ENCODE results near the gene ADGRE2. TPM values are rescaled to one million over a fixed set of nuclear protein-coding genes. Genes with fewer than 3 reads are reported as not detected.

The ADGRE2 gene
- total and polyA plus RNA-seq, 2 experiments from 2014 or later: 2.4 TPM

GRCh38 chr19:14719162-14719561 lies 59.2 kb downstream of the ADGRE2 start:
- Mint-ChIP-seq H3K27ac (no peak overlapping the region), H3K4me3 (no peak overlapping the region), H3K4me1 (no peaks in the 10 kb centered on the region), H3K9me3 (peaks cover 97% of the 10 kb centered on the region), H3K27me3 (ENCODE audit: insufficient read depth, low read depth, poor library complexity) (peaks cover 6% of the 10 kb centered on the region), H3K36me3 (ENCODE audit: low read depth) (peaks cover 83% of the 10 kb centered on the region)
- Histone ChIP-seq H3K79me2 (replicated peaks; ENCODE audit: insufficient read depth) (no peaks in the 10 kb centered on the region), H3K9me2 (ENCODE audit: insufficient read depth) (no peaks in the 10 kb centered on the region; the same call in 1 of the 2 replicates), H3K4me1 (ENCODE audit: insufficient read depth) (no peaks in the 10 kb centered on the region), H2AFZ (no peak overlapping the region), H3F3A (replicated peaks; ENCODE audit: low read depth) (no peaks in the 10 kb centered on the region), H3K4me3 (no peak overlapping the region), H3K27ac (ENCODE audit: low read depth) (no peak overlapping the region), H3K4me2 (no peak overlapping the region), H4K20me1 (replicated peaks; ENCODE audit: insufficient read depth) (no peaks in the 10 kb centered on the region), H3K27me3 (ENCODE audit: insufficient read depth) (no peaks in the 10 kb centered on the region), H3K36me3 (ENCODE audit: insufficient read depth) (peaks cover 46% of the 10 kb centered on the region)
- ATAC-seq (no peak), DNase-seq (ENCODE audit: low spot score) (no peak)
- TF ChIP-seq EZH2phosphoT487 (IDR thresholded peaks at IDR 0.05; ENCODE audit: unreplicated experiment) (no peak), REST (IDR thresholded peaks at IDR 0.05; ENCODE audit: unreplicated experiment) (no peak), ZNF114 (CRISPR knock-in tag; IDR thresholded peaks at IDR 0.05) (no peak), CTCF (conservative IDR thresholded peaks at IDR 0.05; ENCODE audit: low read depth in 2 of 2) (no peak), NANOG (IDR thresholded peaks at IDR 0.05; ENCODE audit: borderline replicate concordance) (no peak)

- Mint-ChIP-seq H3K27ac (no peak overlapping the region), H3K9me3 (peaks cover 97% of the 10 kb centered on the region), H3K27me3 (ENCODE audit: insufficient read depth, low read depth, poor library complexity) (peaks cover 6% of the 10 kb centered on the region), H3K4me1 (no peaks in the 10 kb centered on the region), H3K4me3 (no peak overlapping the region), H3K36me3 (ENCODE audit: low read depth) (peaks cover 86% of the 10 kb centered on the region)
- no peak overlapping the region for H3K4me2 ChIP-seq
- peaks cover 46% of the 10 kb centered on the region for H3K36me3 ChIP-seq (ENCODE audit: insufficient read depth)
- H3K27ac ChIP-seq (ENCODE audit: low read depth): no peak overlapping the region
- no peak overlapping the region for H3K4me3 ChIP-seq
- DNase-seq (ENCODE audit: low spot score): no peak
- no peaks in the 10 kb centered on the region for H3K79me2 ChIP-seq (replicated peaks; ENCODE audit: insufficient read depth)
- H3F3A ChIP-seq (replicated peaks; ENCODE audit: low read depth): no peaks in the 10 kb centered on the region
- no peak for ATAC-seq
- H4K20me1 ChIP-seq (replicated peaks; ENCODE audit: insufficient read depth): no peaks in the 10 kb centered on the region
- no peaks in the 10 kb centered on the region for H3K27me3 ChIP-seq (ENCODE audit: insufficient read depth)
- H3K9me2 ChIP-seq (ENCODE audit: insufficient read depth): no peaks in the 10 kb centered on the region; the same call in 1 of the 2 replicates
- no peaks in the 10 kb centered on the region for H3K4me1 ChIP-seq (ENCODE audit: insufficient read depth)
- no peak overlapping the region for H2AFZ ChIP-seq
- no peak for TF ChIP-seq NANOG (IDR thresholded peaks at IDR 0.05; ENCODE audit: borderline replicate concordance)
- no peak for TF ChIP-seq CTCF (conservative IDR thresholded peaks at IDR 0.05; ENCODE audit: low read depth in 2 of 2)
- TF ChIP-seq STAT1 (IDR thresholded peaks at IDR 0.05; ENCODE audit: unreplicated experiment): no peak
- no peak for TF ChIP-seq CREB1 (CRISPR knock-in tag; IDR thresholded peaks at IDR 0.05; ENCODE audit: low read depth)
- no peak for TF ChIP-seq ETS1 (IDR thresholded peaks at IDR 0.05)
Measured at GRCh38 chr19:14718522-14719116, 59.7 kb downstream of the ADGRE2 start.

All from GM23338 (cell line).